Aortic smooth muscle cell (primary cell): ENCODE measurements around the gene COX4I1. TPM values are rescaled to one million over a fixed set of nuclear protein-coding genes. Genes with fewer than 3 reads are reported as not detected.

ENCODE experiments used
- total RNA-seq: library from RNA; depleted of rRNA; stranded (reverse); fragments of >200 nt; gene quantifications from 2 replicates; pipeline ENCODE4 v1.2.3, GENCODE V29; 2014

COX4I1 gene
- 515 and 571 TPM in 2 replicates for total RNA-seq

DNA sequence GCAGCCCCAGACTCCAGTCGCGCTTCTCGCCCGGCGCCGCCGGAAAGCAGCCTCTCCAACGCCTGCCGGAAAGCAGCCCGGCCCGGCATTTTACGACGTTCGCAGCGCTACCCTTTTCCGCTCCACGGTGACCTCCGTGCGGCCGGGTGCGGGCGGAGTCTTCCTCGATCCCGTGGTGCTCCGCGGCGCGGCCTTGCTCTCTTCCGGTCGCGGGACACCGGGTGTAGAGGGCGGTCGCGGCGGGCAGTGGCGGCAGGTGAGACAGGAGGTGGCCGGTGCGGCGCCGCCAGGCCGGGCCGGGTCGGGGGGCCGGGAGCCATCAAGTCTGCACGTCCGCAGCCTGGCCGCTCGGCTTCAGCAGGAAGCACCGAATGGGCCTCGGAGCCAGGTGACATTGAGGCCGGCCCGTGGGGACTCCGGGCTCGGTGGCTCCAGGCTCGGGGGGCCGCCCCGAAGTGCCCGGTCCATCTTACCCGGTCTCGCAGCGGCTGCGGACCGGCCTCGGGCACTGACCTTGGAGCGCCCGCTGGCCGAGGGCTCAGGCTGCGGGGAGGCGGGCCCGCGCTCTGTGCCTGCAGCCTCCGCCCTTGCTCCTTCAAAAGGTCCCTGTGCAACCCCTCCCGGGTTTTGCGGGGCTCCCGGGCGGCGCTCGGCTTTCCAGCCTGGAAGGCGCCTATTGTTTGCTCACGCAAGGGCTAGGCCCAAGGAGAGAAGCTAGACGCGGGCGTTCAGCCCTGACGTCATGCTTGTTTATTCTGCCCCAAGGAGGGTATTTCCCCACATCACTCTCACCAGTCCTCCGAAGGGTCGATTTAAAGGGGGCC, at the start of gene COX4I1, which contains the start of gene EMC8:
COX4I1 (plus strand) TSS at position 199 of the 824 bp plus-strand sequence. CDS start 1,511 bp downstream, outside the sequence.
EMC8 (minus strand) TSS at position 48 of the 824 bp plus-strand sequence. CDS start 249 bp downstream, outside the sequence.

DNA sequence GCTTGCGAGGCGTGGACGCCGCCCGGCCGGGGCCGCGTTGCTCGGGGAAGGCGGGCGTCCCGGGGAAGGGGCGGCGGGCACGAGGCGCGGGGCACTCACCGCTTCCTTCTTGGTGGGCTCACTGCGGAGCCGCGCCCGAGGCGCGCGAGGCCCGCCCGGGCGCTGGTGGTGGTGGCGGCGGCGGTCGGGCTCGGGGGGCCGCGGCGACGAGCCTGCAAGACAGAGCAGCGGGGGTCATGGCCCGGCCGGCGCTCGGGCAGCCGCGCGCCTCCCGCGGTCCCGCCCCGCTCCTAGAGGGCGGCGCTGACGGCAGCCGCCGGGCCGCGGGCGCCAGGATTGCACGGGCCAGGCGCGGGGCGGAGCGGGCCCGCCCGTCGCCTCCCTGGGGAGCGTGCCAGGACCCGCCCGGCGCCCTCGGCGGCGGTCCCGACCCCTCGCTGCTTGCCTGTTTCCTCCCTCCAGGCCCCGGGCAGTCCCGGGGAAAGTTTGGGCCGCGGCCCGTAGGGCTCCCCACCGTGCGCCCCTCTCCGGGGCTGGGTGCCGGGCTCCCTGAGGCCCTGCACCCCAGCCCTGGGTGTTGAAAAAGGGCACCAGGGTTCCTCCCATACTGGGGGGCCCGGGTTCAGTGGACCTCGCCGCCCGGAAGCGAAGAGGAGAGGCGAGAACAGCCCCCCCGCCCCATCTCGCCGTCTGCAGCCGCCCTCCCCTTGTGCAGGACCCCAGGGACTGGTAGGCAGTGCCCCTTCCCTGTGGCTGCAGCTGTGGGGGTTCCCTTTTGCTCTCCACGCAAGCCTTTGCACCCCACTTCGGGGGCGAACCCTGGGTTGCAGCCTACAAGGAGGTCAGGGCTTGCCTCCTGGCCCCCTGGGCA, 48.4 kb upstream of the COX4I1 start, which contains the start of gene C16orf74:
C16orf74 (minus strand) TSS at position 270 of the 871 bp plus-strand sequence. CDS start 15,879 bp downstream, outside the sequence.

Other genes starting within 250 kb of the COX4I1 start
- gene GSE1, start 186.4 kb upstream of the COX4I1 start, total RNA-seq, result 10.6 and 12.0 TPM in 2 replicates
- 6.3 and 9.2 TPM in 2 replicates for gene GINS2, start 110.7 kb upstream of the COX4I1 start, total RNA-seq
- 2.8 and 7.0 TPM in 2 replicates for gene C16orf74, start 48.6 kb upstream of the COX4I1 start, total RNA-seq
- gene EMC8, start 151 bp upstream of the COX4I1 start, total RNA-seq, result 23.3 and 25.5 TPM in 2 replicates
- not detected in 2 replicates for gene IRF8, start 99.5 kb downstream of the COX4I1 start, total RNA-seq